Suppressor macrophage treated with lipopolysaccharide for 1 hour (primary cell): ENCODE data around the gene MAP4K1.
A peak's percentile ranks its signal among the peaks of the same experiment; 100 is the strongest.
"Not testable (repeated sequence)": the region's sequence is repeated elsewhere in the genome, so short reads cannot be mapped to it uniquely, and the experiment has no call there.

Experiments
- DNase-seq, 3 donors: peaks; one replicate each; pipeline ENCODE4 v3.0.0-alpha.2; 2020 to 2022

Gene MAP4K1

GRCh38 chr19:38650911-38651584 lies 33.3 kb upstream of the MAP4K1 start:
- peak in 2 of 3 donors; percentile 40 to 47 for DNase-seq

DNA sequence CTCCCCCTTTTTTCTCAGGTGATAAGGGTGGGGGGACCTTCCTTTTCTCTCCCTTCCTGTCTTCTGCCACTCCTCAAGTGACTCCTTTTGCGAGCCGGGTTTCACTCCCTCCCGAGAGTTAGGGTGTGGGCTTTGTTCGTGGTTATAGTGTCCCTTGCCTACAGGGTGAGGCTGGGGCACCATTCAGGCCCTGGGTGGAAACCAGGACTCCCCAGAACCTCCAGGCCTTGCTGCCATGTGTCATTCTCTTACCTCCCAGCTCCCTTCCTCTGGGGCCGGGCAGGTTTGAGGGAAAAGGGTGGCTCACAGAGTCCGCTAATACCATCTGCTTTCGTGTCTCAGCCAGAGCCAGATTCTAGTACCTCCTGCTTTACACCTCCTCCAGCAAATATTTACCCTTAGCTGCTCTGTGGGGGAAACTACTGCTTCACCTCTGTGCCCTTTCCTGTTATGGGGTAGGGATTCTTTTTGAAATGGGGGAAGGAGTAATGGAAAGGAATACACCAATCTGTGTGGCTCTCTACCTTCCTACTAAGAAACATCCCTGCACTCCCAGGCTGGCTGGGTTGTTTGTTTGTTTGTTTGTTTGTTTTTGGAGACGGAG lies 32.5 kb upstream of the MAP4K1 start:
- DNase-seq: no peak

- DNase-seq: no peak
Observed at GRCh38 chr19:38649305-38650171, 31.8 kb upstream of the MAP4K1 start.

GRCh38 chr19:38648769-38649304 lies 31.1 kb upstream of the MAP4K1 start:
- DNase-seq: no peak

DNA sequence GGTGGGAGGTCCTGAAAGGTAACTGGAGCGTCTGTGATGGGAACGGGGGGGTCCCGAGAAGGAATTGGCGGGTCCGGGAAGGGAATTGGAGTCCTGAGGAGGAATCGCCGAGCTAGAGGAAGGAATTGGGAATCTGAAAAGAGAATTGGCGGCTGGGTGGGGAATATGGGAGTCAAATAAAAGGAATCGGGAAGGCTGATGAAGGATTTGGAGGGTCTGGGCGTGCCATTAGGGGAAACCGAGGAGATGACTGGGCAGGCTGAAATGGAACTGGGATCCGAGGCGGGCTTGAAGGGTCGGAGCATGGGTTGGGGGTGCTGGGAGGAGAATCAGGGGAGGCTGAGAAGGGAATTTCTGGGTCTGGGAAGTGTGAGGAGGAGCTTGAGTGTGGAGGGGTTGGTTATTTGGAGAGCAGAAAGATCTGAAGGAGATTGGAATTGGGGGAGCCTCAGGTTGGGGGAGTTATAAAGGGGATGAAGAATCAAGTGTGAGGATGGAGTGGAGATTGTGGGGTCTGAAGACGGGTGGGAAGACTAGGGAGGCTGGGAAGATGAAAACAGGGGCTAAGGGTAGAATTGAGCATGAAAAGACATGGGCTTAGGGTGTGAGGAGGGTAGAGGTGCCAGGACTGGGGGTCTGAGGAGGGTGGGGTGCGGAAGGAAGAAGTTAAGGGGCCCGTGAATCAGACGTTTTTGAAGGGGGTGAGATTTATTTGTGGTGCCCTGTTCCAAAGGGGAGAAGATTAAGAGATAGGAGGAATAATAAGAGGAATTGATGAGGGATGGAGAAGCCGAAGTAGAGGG lies 30.4 kb upstream of the MAP4K1 start:
- no peak for DNase-seq

DNA sequence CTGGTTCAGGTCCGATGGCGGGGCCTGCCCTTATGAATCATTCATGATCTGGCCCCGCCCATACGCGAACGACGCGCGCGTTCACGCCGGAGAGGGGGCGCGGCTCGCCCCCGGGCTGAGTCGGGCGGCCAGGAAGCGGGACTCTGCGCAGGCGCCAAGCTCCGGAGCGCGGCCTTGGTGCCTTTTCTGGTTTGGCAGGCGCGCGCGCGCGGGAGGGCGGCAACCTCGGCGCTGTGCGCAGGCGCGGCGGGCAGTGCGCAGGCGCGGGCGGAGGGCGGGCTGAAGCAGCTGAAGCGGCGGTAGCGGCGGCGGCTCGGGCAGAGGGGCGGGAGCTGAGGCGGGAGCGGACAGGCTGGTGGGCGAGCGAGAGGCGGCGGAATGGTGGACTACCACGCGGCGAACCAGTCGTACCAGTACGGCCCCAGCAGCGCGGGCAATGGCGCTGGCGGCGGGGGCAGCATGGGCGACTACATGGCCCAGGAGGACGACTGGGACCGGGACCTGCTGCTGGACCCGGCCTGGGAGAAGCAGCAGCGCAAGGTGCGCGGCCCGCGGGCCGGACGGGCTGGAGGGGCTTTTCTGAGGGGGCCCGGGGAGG lies 29.7 kb upstream of the MAP4K1 start, which contains the start of gene ACTN4:
ACTN4 (plus strand) TSS at position 282 of the 598 bp plus-strand sequence; CDS start at position 379, 97 bp downstream.
- DNase-seq: peak; percentile 99 to 100 (median 100)

- no peak for DNase-seq
Observed at GRCh38 chr19:38644719-38645118, 27.0 kb upstream of the MAP4K1 start.

DNA sequence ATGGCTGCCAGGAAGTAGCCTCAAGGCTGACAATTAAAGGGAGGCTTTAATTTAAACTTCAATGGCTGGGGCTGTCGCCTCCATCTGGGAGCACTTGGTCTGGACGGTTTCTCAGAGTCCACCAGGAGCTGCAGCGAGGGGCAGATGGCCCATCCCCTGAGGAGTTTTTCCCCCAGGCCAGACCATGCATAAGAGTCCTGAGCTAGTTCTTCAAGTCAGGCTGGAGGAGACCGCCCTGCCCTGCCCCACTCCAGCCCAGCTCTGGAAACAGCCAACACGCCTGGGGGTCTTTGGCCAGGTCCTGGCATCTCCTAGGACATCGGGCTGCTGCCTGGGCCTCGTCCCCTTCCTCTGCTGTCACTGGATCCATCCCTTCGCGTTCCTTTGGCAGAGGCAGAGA lies 24.4 kb upstream of the MAP4K1 start:
- no peak for DNase-seq

DNA sequence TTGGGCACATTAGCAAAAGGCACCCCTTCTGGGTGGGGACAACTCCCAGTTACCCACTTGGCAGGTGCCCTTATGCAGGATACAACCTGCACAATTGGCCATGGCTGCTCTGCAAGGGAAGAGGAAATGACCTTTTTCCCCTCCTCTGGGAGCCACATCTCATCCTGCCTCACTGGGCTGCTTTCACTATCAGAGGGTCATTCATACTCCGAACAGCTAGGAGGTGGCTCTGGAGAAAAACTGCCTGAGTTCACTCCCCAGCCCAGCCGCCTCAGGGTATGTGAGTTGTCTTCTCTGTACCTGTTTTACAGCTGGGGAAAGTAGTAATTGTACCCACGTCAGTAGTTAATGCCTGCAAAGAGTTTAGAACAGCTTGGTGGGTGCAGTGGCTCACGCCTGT lies 22.6 kb upstream of the MAP4K1 start:
- no peak for DNase-seq

- no peak for DNase-seq
Observed at GRCh38 chr19:38639679-38640078, 21.9 kb upstream of the MAP4K1 start.

DNA sequence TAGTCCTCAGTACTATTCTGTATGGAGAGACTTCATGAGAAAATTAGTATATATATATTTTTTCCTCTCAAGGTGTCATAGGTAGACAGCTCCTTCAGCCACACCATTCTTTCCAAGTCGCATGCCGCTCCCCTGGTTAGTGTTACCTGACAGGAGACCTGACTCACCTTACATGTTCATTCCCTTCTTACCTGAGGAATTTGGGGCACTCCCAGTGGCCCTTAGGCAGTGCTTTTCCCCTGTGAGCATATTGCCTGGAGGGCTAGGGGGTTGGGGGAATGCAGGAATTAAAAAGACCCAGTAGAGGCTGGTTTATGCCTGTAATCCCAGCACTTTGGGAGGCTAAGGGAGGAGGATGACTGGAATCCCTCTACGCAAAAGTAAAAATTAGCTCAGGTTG lies 20.7 kb upstream of the MAP4K1 start:
- DNase-seq: no peak

DNA sequence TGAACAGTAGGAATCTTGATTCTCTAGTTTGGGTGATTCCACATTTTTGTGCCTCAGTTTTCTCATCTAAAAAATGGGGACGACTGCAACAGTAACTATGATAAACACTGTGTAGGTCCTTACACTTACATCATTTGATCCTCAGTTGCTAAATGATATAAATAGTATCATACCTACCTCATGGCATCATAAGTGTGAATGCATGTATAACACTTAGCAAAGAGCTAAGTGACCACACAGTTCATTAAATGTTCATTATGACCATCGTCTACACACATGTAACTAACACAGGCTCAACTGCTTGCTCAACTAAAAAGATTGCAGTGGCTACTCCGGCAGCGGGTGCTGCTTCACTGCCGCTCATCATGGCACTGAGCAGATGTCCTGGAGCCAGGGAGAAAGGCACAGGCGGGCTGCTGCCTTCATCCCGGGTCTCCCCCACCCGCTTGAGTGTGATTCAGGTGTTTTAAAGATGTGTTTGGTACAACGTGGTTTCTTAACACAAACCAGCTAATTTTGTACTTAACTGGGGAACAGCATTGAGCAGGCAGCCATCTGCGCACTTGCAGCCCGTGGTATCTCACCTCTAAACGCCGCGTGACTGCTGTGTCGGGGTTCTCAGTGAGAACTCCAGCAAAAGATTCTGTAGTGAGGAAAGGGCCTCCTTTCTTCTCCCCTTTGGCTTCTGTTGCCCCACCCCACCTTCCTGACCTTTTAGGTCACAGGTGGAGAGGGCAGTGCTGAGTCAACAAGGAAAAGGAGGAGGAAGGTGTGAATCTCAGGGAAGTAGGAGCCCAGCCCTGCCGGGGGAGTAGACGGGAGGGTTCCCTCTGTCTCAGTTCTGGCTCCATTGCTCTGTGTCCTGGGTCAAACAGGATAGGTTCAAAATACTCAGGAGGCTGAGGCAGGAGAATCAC lies 18.0 kb upstream of the MAP4K1 start:
- DNase-seq: no peak

DNA sequence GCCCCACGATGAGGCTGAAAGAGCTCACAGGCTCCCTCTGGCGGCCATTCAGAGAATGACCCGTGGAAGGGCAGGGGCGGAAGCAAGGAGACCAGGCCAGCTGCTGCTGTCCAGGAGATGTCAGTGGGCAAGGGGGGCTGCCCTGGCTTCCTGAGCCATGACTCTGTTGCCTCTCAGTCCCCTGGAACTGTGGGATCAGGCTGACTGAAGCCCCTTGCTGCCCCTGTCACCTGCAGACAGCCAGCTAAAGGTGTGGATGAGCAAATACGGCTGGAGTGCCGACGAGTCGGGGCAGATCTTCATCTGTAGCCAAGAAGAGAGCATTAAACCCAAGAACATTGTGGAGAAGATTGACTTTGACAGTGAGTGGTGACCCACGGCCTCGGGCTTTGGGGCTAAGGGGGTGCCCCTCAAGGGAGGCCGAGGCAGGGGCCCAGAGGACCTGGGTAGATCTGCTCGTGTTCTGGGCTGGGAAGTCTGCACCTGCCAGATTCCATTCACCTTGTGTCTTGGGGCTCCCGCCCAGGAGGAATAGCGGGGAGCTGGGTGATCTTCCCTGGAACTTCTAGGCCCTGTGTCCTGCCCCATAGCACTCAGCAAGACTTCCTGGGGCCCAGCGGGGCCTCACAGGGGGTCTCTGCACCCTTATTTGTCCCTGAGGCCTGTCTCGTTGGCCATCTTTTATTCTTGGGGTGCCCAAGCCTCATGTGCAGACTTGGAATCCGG lies 17.2 kb upstream of the MAP4K1 start:
- peak; percentile 76 to 82 (median 82) for DNase-seq

- no peak for DNase-seq
Observed at GRCh38 chr19:38632476-38633213, 14.9 kb upstream of the MAP4K1 start.

GRCh38 chr19:38631811-38632475 lies 14.2 kb upstream of the MAP4K1 start:
- not testable (repeated sequence) for DNase-seq

- not testable (repeated sequence) for DNase-seq
Observed at GRCh38 chr19:38631301-38631700, 13.5 kb upstream of the MAP4K1 start.

- no peak for DNase-seq
Observed at GRCh38 chr19:38629568-38629967, 11.8 kb upstream of the MAP4K1 start.

- no peak for DNase-seq
Observed at GRCh38 chr19:38626401-38626800, 8.6 kb upstream of the MAP4K1 start.

- no peak for DNase-seq
Observed at GRCh38 chr19:38624822-38625221, 7.1 kb upstream of the MAP4K1 start.
